Measurements from ENCODE around the gene DLEC1. TPM values are rescaled to one million over a fixed set of nuclear protein-coding genes. Genes with fewer than 3 reads are reported as not detected.

Gene DLEC1
- total and polyA plus RNA-seq, 9 of the 15 experiments (the other 6 are each of a cell fraction or from before 2014, with no cell fraction given) = 0.07 to 0.08 TPM; not detected in 7

GRCh38 chr3:38127611-38128302 lies 88.7 kb downstream of the DLEC1 start (continued):
- TF ChIP-seq, protein P1, sequence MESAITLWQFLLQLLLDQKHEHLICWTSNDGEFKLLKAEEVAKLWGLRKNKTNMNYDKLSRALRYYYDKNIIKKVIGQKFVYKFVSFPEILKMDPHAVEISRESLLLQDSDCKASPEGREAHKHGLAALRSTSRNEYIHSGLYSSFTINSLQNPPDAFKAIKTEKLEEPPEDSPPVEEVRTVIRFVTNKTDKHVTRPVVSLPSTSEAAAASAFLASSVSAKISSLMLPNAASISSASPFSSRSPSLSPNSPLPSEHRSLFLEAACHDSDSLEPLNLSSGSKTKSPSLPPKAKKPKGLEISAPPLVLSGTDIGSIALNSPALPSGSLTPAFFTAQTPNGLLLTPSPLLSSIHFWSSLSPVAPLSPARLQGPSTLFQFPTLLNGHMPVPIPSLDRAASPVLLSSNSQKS (CRISPR knock-in tag; IDR thresholded peaks at IDR 0.05) = no peak
- TF ChIP-seq ZNF707 (CRISPR knock-in tag; conservative IDR thresholded peaks at IDR 0.05) = no peak

DNA sequence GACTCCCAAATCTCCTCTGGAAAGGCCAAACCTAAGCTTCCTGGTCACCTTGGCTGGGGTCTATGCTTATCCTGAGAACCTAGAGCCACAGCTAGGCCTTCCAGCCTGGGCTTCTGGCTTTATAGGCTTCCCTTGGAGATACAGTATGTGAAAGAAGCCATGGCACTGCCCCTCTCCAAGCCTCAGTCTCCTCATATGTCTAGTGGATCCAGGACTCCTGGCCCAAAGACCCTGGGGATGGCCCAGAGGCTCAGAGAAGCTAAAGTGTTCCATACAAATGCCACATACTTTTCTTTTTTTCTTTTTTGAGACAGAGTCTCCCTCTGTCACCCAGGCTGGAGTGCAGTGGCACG lies 89.3 kb downstream of the DLEC1 start:
- ATAC-seq (no peak), FAIRE-seq (no peak), DNase-seq (ENCODE audit: extremely low read depth in 1 of 4, low spot score in 3 of 4) (no peak)
- Histone ChIP-seq H2AFZ (ENCODE audit: low read depth, low read length) (no peak overlapping the region), H3K79me2 (ENCODE audit: control insufficient read depth, insufficient read depth, low read length) (no peaks in the 10 kb centered on the region), H3K36me3 (ENCODE audit: control insufficient read depth, insufficient read depth, low read length) (peaks cover 96% of the 10 kb centered on the region), H4K20me1 (replicated peaks; ENCODE audit: control insufficient read depth, insufficient read depth, low read length) (peaks cover 4% of the 10 kb centered on the region; the same call in 1 of the 2 replicates), H3K4me2 (ENCODE audit: insufficient read depth, low read length) (no peak overlapping the region), H3K9ac (ENCODE audit: insufficient read depth in 1 of 2, low read depth in 2 of 2, low read length in 2 of 2) (no peak overlapping the region), H3K9me3 (replicated peaks; ENCODE audit: control insufficient read depth, insufficient read depth, low read depth, low read length) (no peaks in the 10 kb centered on the region), H3K27me3 (ENCODE audit: control insufficient read depth in 2 of 2, insufficient read depth in 2 of 2, low read length in 2 of 2) (no peaks in the 10 kb centered on the region), H3K4me1 (replicated peaks in 1 of 2; ENCODE audit: control insufficient read depth in 2 of 2, insufficient read depth in 2 of 2, low read length in 2 of 2) (no peaks in the 10 kb centered on the region), H3K4me3 (no peak overlapping the region), H3K9me1 (ENCODE audit: control insufficient read depth, insufficient read depth, low read length) (no peaks in the 10 kb centered on the region), H3K27ac (ENCODE audit: extremely low read depth, low read depth, low read length) (no peak overlapping the region)
- ChIA-PET POLR2A (interaction anchor here (0.9 to 1.8 kb wide), 5 partner anchors 9 to 218 kb away, joined by 3 to 5 read pairs (median 3); partner anchors contain the start of genes ACAA1 and XYLB), CTCF (ENCODE audit: low intra/inter-chr PET ratio) (no interaction called here)
- in situ Hi-C loops (cut with MboI) (no loop called here), intact Hi-C loops (cut with micrococcal nuclease) (no loop called here)
- BruUV-seq (replicated peaks) = no TSS peak
- 100% methylated on average over 1 of the region's 1 CpG for WGBS (ENCODE audit: insufficient coverage, low coverage, missing lambda C conversion rate)
- TF ChIP-seq CHD2 (IDR thresholded peaks at IDR 0.05; ENCODE audit: low read depth, low read length) (no peak), UBTF (IDR thresholded peaks at IDR 0.05; ENCODE audit: borderline replicate concordance in 1 of 2, low read depth in 2 of 2, low read length in 2 of 2) (no peak), ZNF41 (CRISPR knock-in tag; conservative IDR thresholded peaks at IDR 0.05) (no peak), CBX5 (IDR thresholded peaks at IDR 0.05; ENCODE audit: borderline replicate concordance, low read depth) (no peak), NCOA4 (IDR thresholded peaks at IDR 0.05; ENCODE audit: partially characterized antibody) (no peak), ZNF586 (CRISPR knock-in tag; conservative IDR thresholded peaks at IDR 0.05) (no peak), GABPB1 (CRISPR knock-in tag; IDR thresholded peaks at IDR 0.05) (no peak), CC2D1A (IDR thresholded peaks at IDR 0.05) (no peak), ZNF143 (CRISPR knock-in tag; IDR thresholded peaks at IDR 0.05) (no peak), XRCC4 (IDR thresholded peaks at IDR 0.05; ENCODE audit: extremely low read depth, insufficient read depth, insufficient read length) (no peak), ARHGAP35 (IDR thresholded peaks at IDR 0.05; ENCODE audit: partially characterized antibody) (no peak)
- TF ChIP-seq, protein P2, sequence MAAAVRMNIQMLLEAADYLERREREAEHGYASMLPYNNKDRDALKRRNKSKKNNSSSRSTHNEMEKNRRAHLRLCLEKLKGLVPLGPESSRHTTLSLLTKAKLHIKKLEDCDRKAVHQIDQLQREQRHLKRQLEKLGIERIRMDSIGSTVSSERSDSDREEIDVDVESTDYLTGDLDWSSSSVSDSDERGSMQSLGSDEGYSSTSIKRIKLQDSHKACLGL (CRISPR knock-in tag; IDR thresholded peaks at IDR 0.05; ENCODE audit: borderline replicate concordance, poor library complexity, severe bottlenecking) = no peak
- TF ChIP-seq, protein P3, sequence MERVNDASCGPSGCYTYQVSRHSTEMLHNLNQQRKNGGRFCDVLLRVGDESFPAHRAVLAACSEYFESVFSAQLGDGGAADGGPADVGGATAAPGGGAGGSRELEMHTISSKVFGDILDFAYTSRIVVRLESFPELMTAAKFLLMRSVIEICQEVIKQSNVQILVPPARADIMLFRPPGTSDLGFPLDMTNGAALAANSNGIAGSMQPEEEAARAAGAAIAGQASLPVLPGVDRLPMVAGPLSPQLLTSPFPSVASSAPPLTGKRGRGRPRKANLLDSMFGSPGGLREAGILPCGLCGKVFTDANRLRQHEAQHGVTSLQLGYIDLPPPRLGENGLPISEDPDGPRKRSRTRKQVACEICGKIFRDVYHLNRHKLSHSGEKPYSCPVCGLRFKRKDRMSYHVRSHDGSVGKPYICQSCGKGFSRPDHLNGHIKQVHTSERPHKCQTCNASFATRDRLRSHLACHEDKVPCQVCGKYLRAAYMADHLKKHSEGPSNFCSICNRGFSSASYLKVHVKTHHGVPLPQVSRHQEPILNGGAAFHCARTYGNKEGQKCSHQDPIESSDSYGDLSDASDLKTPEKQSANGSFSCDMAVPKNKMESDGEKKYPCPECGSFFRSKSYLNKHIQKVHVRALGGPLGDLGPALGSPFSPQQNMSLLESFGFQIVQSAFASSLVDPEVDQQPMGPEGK (CRISPR knock-in tag; IDR thresholded peaks at IDR 0.05; ENCODE audit: borderline replicate concordance) = no peak
